Lower leg skin (tissue), 3 donors: ENCODE measurements around the gene IL2RA.

Experiments
- POLR2A ChIP-seq, 2 donors: fragments of 450-650 bp; IDR thresholded peaks; one replicate each; pipeline ENCODE4 v1.6.1; 2016 to 2017; ENCODE audit warnings: antibody characterized with exemption in 2 of 2, mild to moderate bottlenecking in 1 of 2, moderate library complexity in 1 of 2
- TF ChIP-seq, protein P1 (sequence below), 3 donors: fragments of 450-650 bp; IDR thresholded peaks; one replicate each; pipeline ENCODE4 v1.5.1; 2016; ENCODE audit warnings: antibody characterized with exemption in 3 of 3, mild to moderate bottlenecking in 3 of 3, moderate library complexity in 2 of 3

DNA sequence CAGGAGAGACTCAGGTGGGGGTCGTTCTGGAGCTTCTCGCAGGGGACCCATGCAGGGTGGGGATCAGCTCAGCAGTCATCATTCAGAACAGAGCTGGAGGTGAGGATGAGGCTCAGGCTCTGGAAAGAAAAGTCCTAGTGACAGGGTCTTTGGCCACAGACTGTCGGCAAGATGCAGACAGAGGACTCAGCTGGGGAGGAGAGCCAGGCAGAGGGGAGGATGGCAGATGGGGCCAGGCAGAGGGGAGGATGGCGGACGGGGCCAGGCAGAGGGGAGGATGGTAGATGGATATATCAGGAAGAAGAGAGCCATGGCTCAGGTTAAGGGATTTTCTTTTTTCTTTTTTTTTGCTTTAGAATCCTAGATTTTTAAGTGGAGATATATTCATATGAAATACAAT, 77.1 kb downstream of the IL2RA start:
- TF ChIP-seq, protein P1, sequence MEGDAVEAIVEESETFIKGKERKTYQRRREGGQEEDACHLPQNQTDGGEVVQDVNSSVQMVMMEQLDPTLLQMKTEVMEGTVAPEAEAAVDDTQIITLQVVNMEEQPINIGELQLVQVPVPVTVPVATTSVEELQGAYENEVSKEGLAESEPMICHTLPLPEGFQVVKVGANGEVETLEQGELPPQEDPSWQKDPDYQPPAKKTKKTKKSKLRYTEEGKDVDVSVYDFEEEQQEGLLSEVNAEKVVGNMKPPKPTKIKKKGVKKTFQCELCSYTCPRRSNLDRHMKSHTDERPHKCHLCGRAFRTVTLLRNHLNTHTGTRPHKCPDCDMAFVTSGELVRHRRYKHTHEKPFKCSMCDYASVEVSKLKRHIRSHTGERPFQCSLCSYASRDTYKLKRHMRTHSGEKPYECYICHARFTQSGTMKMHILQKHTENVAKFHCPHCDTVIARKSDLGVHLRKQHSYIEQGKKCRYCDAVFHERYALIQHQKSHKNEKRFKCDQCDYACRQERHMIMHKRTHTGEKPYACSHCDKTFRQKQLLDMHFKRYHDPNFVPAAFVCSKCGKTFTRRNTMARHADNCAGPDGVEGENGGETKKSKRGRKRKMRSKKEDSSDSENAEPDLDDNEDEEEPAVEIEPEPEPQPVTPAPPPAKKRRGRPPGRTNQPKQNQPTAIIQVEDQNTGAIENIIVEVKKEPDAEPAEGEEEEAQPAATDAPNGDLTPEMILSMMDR (IDR thresholded peaks at IDR 0.05), result no peak
- TF ChIP-seq POLR2A (IDR thresholded peaks at IDR 0.05), result no peak
